Sigmoid colon (tissue), 4 donors: ENCODE results near the gene PLCH2.

ENCODE experiments used
- EP300 ChIP-seq, 4 donors: sonication (generic); formaldehyde crosslinking; IDR thresholded peaks; one replicate each; pipeline ENCODE4 v1.6.1; 2017; ENCODE audit warnings: antibody characterized with exemption in 4 of 4
- POLR2A ChIP-seq, 2 donors: fragments of 450-650 bp; IDR thresholded peaks; one replicate each; pipeline ENCODE4 v1.6.1; 2016; ENCODE audit warnings: antibody characterized with exemption in 2 of 2, mild to moderate bottlenecking in 2 of 2, moderate library complexity in 2 of 2
- TF ChIP-seq, protein P1 (sequence below), 4 experiments: fragments of 450-650 bp in 3 of 4; fragments of 200-600 bp in 1 of 4; IDR thresholded peaks; one replicate each; pipeline ENCODE4 v1.5.1; 2016 to 2019; ENCODE audit warnings: antibody characterized with exemption in 4 of 4, mild to moderate bottlenecking in 3 of 4, moderate library complexity in 2 of 4

DNA sequence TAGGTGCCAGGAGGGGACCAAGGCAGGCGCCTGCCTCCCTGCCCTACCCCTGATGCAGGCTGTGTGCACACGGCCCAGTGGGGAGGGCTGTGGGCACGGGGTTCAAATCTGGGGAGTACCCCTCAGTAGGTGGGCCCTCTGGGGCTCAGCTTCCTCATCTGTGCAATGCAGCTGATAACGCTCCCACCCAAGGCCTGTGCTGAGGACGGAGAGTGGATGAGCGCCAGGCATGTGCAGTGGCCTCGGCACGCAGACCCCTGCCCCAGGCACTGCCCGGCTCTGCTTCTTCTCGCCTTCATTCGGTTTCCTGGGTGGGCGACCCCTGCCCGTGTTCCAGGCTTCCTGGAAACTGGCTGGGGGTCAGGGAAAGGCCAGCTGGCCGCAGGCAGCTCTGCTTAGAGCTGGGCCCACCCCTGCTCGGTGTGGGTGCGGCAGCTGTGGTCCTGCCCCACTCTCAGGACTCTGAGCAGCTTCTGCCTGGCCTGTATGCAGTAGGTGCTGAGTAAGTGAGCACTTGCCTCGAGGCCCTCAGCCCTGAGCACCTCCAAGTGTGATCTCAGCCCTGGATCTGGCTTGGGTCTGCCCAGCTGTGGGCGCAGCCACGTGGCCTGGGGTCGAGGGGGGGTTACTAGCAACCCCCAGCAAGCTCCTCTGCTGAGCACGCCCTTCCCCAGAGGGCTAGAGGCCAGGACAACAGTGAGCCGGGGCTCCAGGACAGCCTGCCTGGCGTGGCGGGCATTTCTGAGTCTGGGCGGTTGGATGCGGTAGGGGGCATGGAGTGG, 68.2 kb downstream of the PLCH2 start:
- TF ChIP-seq, protein P1, sequence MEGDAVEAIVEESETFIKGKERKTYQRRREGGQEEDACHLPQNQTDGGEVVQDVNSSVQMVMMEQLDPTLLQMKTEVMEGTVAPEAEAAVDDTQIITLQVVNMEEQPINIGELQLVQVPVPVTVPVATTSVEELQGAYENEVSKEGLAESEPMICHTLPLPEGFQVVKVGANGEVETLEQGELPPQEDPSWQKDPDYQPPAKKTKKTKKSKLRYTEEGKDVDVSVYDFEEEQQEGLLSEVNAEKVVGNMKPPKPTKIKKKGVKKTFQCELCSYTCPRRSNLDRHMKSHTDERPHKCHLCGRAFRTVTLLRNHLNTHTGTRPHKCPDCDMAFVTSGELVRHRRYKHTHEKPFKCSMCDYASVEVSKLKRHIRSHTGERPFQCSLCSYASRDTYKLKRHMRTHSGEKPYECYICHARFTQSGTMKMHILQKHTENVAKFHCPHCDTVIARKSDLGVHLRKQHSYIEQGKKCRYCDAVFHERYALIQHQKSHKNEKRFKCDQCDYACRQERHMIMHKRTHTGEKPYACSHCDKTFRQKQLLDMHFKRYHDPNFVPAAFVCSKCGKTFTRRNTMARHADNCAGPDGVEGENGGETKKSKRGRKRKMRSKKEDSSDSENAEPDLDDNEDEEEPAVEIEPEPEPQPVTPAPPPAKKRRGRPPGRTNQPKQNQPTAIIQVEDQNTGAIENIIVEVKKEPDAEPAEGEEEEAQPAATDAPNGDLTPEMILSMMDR (IDR thresholded peaks at IDR 0.05), result no peak
- no peak for TF ChIP-seq EP300 (IDR thresholded peaks at IDR 0.05)
- TF ChIP-seq POLR2A (IDR thresholded peaks at IDR 0.05), result no peak
